Activated T-cell treated with anti-CD3 and anti-CD28 coated beads, Interleukin-2, amount 50 U/mL, for 24 hours (primary cell): ENCODE data around the gene LRMDA.

Experiments
- DNase-seq: peaks from one replicate; pipeline ENCODE4 v3.0.0-alpha.2; 2020
- H3K27ac Mint-ChIP-seq: 2 replicates; pipeline ENCODE4 v1.8.0; 2020; ENCODE audit warnings: mild to moderate bottlenecking, mixed read lengths
- H3K27me3 Mint-ChIP-seq: 2 replicates; pipeline ENCODE4 v1.8.0; 2020; ENCODE audit warnings: mixed read lengths
- H3K36me3 Mint-ChIP-seq: 2 replicates; pipeline ENCODE4 v1.8.0; 2020; ENCODE audit warnings: low read depth, mixed read lengths
- H3K4me1 Mint-ChIP-seq: 2 replicates; pipeline ENCODE4 v1.8.0; 2020; ENCODE audit warnings: low read depth, mixed read lengths
- H3K4me3 Mint-ChIP-seq: 2 replicates; pipeline ENCODE4 v1.8.0; 2020; ENCODE audit warnings: mild to moderate bottlenecking, moderate library complexity, mixed read lengths
- H3K9me3 Mint-ChIP-seq: 2 replicates; pipeline ENCODE4 v1.8.0; 2020; ENCODE audit warnings: mixed read lengths

Gene LRMDA

DNA sequence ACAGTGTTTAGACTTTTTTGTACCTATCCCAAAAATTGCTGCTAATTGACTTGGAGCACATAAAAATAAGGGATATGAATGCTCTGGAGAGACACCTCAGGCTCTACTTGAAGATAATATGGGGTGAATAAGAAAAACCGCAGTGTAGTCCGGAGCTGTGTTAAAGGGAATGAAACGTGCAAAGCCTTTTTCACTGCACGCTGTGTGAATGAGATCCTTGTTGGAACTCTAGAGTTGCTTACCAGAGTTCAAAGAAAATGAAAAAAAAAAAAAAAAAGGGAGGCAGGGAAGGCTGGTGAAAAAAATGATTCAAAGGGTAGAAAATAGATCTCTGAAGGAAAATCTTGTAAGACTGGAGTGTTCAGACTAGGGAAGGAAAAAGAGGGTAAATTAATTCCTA, 226.6 kb downstream of the LRMDA start:
- no peaks in the 10 kb centered on the region for H3K36me3 Mint-ChIP-seq
- no peak for DNase-seq
- peaks cover 20% of the 10 kb centered on the region for H3K27me3 Mint-ChIP-seq
- no peaks in the 10 kb centered on the region for H3K9me3 Mint-ChIP-seq
- H3K4me1 Mint-ChIP-seq = no peaks in the 10 kb centered on the region
- H3K27ac Mint-ChIP-seq = no peak overlapping the region
- no peak overlapping the region for H3K4me3 Mint-ChIP-seq

DNA sequence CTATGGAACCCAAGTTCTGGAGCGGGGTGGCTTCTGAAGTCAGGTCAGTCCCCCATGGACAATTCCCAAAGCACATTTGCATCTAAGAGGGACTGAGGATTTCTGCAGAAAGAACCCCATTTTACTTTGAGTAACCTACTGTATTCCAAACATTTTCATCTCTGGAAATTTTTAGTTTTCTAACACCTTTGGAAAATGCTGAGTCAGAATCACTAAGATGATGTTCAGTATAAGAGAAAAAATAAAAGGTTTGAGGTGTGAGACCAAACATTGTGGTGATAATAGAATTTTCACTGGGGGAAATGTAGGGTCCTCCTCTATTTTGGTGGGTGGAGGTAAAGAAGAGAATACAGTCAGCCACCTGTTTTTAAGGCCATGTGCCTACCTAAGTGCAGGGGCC, 227.1 kb downstream of the LRMDA start:
- no peaks in the 10 kb centered on the region for H3K36me3 Mint-ChIP-seq
- peaks cover 20% of the 10 kb centered on the region for H3K27me3 Mint-ChIP-seq
- no peaks in the 10 kb centered on the region for H3K4me1 Mint-ChIP-seq
- H3K4me3 Mint-ChIP-seq = no peak overlapping the region
- H3K27ac Mint-ChIP-seq = no peak overlapping the region
- DNase-seq = no peak
- H3K9me3 Mint-ChIP-seq = no peaks in the 10 kb centered on the region

DNA sequence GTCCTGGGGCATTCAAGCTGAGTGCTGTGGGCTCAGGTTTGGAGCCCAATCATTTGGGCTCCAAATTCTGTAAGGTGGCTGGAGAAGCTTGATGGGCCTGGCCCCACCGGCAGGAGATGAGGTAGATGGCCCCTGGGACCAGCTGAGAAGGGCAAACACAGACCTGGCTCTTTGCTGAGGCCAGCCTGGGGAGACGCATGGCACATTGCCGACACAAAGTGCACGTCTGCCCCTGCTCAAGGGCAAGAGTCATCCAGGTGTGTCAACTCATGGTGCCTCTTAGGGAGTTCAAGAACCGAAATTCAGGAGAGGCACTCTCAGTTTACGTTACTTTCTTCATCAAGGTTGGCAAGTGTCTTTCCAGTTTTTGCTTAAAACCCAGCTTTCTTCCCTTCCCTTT, 227.5 kb downstream of the LRMDA start:
- no peaks in the 10 kb centered on the region for H3K36me3 Mint-ChIP-seq
- H3K4me1 Mint-ChIP-seq = no peaks in the 10 kb centered on the region
- DNase-seq = no peak
- H3K27ac Mint-ChIP-seq = no peak overlapping the region
- no peak overlapping the region for H3K4me3 Mint-ChIP-seq
- peaks cover 18% of the 10 kb centered on the region for H3K27me3 Mint-ChIP-seq
- no peaks in the 10 kb centered on the region for H3K9me3 Mint-ChIP-seq

DNA sequence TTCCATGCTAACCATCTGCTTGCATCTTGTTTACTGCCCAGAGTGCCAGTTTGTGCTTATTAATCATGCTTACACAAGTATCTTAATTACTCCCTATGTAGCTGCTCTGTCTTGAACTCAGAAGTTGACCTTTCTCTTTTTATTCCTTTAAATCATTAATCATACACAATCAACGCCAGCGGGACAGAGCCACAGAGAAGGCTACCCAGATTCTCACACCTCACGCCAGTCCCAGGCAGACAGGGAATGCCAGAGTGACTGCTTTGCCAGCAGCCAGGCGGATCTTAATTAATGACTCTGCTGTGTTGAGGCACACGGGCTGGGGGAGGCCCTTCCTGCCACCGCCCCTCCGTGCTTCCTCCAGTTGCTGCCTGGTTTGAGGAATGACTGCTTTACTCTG, 229.4 kb downstream of the LRMDA start:
- Mint-ChIP-seq H3K27me3 (peaks cover 14% of the 10 kb centered on the region), H3K9me3 (no peaks in the 10 kb centered on the region), H3K27ac (no peak overlapping the region), H3K4me1 (no peaks in the 10 kb centered on the region), H3K36me3 (no peaks in the 10 kb centered on the region), H3K4me3 (no peak overlapping the region)
- DNase-seq = no peak

DNA sequence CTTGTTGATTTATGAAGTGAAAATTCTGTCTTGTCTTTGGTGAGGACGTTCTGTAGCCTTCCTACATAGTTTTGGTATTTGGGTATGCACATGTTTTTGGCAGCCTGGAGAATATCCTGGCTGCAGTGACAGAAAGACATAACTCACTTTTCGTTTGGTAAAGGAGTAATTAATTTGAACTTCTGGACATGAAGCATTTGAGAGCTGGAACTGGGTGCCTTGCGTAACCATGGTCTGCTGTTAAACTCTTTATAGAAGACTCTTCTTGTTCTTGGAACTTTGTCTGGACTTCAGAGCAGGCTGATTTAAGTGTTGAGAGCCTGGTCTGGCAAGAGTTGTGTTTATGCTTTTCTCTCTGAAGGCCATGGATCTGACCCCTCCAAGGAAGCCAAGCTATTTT, 231.3 kb downstream of the LRMDA start:
- Mint-ChIP-seq H3K4me1 (no peaks in the 10 kb centered on the region), H3K9me3 (no peaks in the 10 kb centered on the region), H3K4me3 (no peak overlapping the region), H3K27ac (no peak overlapping the region), H3K27me3 (peaks cover 8% of the 10 kb centered on the region), H3K36me3 (no peaks in the 10 kb centered on the region)
- DNase-seq = no peak

DNA sequence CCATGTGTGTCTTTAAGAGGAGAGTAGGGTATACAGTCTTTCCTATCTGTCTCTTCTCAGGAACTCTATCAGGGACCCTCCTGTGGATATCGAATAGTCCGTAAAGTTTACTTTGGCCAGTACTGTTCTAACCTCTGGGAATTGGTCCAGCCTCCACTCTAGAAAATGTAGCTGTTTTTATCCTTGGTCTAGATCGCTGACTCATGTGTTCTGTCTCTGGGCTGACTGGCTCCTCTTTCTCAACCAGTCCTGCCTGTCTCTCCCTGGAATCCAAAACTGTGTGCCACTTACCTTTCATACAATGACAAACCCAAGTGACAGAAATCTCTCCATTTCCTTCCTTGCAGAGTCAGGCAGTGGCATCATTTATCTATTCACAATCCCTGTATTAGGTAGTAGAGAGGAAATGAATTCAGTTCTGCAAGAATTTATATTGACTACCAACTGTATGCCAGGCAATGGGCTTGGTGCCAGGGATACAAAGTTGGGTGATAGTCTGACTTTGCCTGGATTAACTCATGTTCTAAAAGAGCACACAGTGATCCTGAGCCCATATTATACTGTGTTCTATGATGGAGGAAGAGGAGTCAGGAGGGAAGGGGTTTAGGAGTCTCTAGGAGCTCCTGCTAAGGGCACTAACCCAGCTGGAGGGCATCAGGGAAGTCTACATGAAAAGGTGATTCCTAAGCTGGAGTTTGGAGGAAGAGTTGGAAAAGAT, 232.7 kb downstream of the LRMDA start:
- peaks cover 5% of the 10 kb centered on the region for H3K27me3 Mint-ChIP-seq

DNA sequence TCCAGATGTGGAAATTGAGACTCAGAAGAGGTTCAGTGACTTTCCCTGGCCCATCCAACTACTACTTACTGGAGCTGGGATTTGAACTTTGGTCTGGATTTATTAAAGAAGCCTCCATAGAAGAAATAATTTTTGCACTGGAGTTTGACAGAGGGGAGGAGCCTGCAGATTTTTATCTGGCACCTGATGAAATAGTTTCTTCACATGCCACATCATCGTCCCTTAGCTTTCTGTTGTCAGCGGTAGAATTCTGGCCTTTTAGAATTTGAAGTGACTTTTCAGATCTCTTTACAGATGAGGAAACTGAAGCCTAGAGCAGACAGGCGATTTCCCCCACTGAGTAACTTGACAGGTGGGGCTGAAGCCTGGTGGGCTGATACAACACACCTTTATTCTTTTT, 233.5 kb downstream of the LRMDA start:
- Mint-ChIP-seq H3K27me3 (peaks cover 2% of the 10 kb centered on the region), H3K36me3 (no peaks in the 10 kb centered on the region), H3K4me1 (no peaks in the 10 kb centered on the region), H3K27ac (no peak overlapping the region), H3K4me3 (no peak overlapping the region), H3K9me3 (no peaks in the 10 kb centered on the region)
- no peak for DNase-seq

More for the DNA sequence above, 232.7 kb downstream of the LRMDA start:
- Mint-ChIP-seq H3K36me3 (no peaks in the 10 kb centered on the region), H3K27ac (no peak overlapping the region), H3K4me3 (no peak overlapping the region), H3K4me1 (no peaks in the 10 kb centered on the region), H3K9me3 (no peaks in the 10 kb centered on the region)
- no peak for DNase-seq

DNA sequence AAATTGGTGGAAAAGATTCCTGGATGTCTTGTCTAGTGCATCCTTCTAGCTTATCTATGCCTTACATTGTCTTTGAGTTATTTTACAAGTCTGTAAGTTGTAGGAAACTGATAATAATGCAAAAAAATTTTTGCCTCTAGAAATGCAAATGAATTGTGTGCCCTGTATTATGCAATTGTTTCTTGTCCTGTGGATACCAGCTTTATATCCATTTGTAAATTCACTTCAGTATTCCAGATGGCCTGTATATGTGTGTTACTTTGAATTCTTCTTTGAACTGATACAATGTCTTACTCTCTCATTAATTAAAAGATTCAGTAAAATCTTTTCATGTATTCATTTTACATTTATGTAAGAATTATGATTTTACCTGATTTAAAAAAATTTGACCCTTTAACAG, 234.3 kb downstream of the LRMDA start:
- no peak overlapping the region for H3K27ac Mint-ChIP-seq
- no peaks in the 10 kb centered on the region for H3K4me1 Mint-ChIP-seq
- no peak overlapping the region for H3K4me3 Mint-ChIP-seq
- H3K36me3 Mint-ChIP-seq = no peaks in the 10 kb centered on the region
- peaks cover 2% of the 10 kb centered on the region for H3K27me3 Mint-ChIP-seq
- H3K9me3 Mint-ChIP-seq = no peaks in the 10 kb centered on the region
- no peak for DNase-seq

DNA sequence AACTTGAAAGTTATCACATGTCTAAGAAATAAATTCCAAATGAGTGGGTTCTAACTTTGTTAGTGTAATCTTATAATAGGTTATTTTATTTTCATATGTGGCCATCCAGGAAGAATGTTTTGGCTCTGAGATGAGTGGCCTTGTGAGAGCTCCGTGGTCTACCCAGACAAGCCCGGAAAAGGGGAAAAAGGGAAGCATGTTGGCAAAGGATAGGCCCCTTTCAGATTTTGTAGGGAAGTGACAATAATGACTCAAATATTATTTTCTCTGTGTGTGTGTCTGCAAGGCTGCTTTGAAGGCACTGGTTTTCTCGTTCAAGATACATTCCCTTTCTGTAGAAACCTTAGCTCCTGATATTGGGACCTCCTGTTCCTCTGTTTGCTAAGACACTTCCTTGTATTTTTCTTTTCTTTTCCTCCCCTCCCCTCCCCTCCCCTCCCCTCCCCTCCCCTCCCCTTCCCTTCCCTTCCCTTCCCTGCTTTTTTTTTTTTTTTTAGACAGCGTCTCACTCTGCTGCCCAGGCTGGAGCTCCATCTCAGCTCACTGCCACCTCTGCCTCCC, 240.8 kb downstream of the LRMDA start:
- peaks cover 13% of the 10 kb centered on the region for H3K27me3 Mint-ChIP-seq
- no peaks in the 10 kb centered on the region for H3K4me1 Mint-ChIP-seq
- DNase-seq = no peak
- no peak overlapping the region for H3K4me3 Mint-ChIP-seq
- no peaks in the 10 kb centered on the region for H3K9me3 Mint-ChIP-seq
- H3K36me3 Mint-ChIP-seq = no peaks in the 10 kb centered on the region
- H3K27ac Mint-ChIP-seq = no peak overlapping the region

DNA sequence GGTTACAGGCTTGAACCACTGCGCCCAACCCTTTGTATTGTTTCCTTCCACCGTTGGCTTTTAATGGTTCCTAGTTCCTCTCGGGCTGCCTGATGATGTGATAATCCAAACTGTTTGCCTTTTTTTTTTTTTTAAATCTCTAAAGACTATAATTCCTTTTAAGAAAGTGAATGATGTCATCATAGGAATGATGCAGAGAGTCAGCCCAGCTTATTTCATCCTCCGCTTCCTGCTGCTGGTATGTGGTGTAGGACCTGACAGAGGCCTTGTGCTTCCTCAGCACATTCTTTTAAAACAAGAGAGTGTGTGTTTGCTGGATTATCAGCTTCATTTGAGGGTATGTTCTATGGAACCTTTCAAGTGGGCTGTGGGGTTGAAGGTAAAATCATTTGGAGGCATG, 241.4 kb downstream of the LRMDA start:
- Mint-ChIP-seq H3K4me1 (no peaks in the 10 kb centered on the region), H3K27me3 (peaks cover 13% of the 10 kb centered on the region), H3K27ac (no peak overlapping the region), H3K9me3 (no peaks in the 10 kb centered on the region), H3K4me3 (no peak overlapping the region), H3K36me3 (no peaks in the 10 kb centered on the region)
- DNase-seq = no peak

DNA sequence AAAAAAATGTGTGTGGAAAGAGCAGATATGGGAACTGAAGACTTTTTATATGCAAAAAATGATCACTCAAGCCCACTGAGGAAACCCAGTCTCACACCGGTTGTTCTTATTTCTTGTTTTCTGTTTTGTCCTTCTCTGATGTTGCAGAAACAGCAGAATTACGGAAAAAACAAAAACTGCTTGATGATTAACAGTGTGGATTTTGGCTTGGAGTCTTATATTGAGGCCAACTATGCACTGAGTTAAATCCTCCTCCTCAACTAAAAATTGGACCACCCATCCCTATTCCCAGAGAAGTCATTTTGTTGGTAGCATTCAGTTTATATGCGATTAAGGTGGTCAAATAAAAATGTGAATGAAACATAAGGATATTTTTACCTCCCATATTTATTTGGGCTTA, 246.1 kb downstream of the LRMDA start:
- H3K9me3 Mint-ChIP-seq = no peaks in the 10 kb centered on the region
- H3K36me3 Mint-ChIP-seq = no peaks in the 10 kb centered on the region
- no peak for DNase-seq
- H3K27ac Mint-ChIP-seq = no peak overlapping the region
- peaks cover 15% of the 10 kb centered on the region for H3K27me3 Mint-ChIP-seq
- no peak overlapping the region for H3K4me3 Mint-ChIP-seq
- H3K4me1 Mint-ChIP-seq = no peaks in the 10 kb centered on the region

DNA sequence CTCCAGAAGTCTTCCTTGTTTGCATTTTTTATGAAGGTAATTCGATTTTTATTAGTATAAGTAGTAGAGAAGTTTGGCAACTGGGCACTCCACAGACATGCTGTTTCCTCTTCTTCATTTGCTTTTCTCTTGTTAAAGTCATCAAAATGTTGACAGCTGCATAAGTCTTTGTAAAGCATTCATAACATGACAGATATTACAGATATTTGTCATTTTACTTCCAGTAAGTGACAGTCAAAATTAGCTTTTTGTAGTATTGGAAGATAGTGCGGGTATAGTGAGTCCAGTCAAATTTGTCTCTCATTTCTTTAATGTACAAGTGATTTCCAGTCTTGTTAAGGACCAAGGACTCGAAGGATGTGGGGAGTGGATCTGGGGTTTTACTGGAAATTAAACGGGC, 247.1 kb downstream of the LRMDA start:
- no peaks in the 10 kb centered on the region for H3K9me3 Mint-ChIP-seq
- no peak overlapping the region for H3K27ac Mint-ChIP-seq
- DNase-seq = no peak
- no peaks in the 10 kb centered on the region for H3K36me3 Mint-ChIP-seq
- H3K4me3 Mint-ChIP-seq = no peak overlapping the region
- H3K27me3 Mint-ChIP-seq = peaks cover 10% of the 10 kb centered on the region
- H3K4me1 Mint-ChIP-seq = no peaks in the 10 kb centered on the region

DNA sequence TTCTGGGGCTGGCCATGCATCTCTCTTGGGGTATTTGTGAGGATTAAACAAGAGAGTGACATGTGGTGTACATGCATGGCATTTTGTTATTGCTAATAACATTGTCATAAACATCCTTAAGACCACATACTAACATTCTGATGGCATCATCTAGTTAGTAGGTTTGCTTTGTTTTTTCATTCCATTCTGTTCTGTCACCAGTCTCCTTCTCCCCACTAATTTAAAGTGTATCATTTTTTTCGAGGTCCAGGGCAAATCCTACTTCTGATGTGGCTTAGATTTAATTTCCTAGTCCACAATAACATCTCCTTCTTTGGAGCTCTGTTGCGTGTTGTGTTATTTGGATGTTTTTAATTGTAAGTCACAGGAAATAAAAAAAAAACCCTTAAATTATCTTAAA, 248.1 kb downstream of the LRMDA start:
- Mint-ChIP-seq H3K9me3 (no peaks in the 10 kb centered on the region), H3K27me3 (peaks cover 10% of the 10 kb centered on the region), H3K27ac (no peak overlapping the region), H3K4me1 (no peaks in the 10 kb centered on the region), H3K4me3 (no peak overlapping the region), H3K36me3 (no peaks in the 10 kb centered on the region)
- no peak for DNase-seq

DNA sequence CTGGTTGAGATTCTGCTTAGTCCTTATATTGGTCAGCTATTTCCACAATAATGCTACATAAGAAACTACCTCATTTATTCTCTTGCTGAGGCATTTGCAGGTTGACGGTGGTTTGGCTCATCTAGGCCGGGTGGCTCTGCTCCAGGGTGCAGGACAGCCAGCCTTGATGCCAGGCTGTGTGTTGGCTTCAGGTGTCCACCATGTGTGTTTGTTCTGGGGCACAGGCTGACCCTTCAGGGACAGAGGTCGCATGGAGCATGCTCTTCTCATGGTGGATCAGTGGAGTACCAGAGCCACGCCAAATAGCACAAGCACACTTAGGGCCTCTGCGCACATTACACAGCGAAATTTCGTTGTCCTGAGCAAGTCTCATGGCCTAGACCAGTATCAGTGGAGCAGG, 249.9 kb downstream of the LRMDA start:
- peaks cover 11% of the 10 kb centered on the region for H3K27me3 Mint-ChIP-seq
- H3K4me1 Mint-ChIP-seq = no peaks in the 10 kb centered on the region
- DNase-seq = no peak
- H3K9me3 Mint-ChIP-seq = no peaks in the 10 kb centered on the region
- H3K4me3 Mint-ChIP-seq = no peak overlapping the region
- H3K36me3 Mint-ChIP-seq = no peaks in the 10 kb centered on the region
- H3K27ac Mint-ChIP-seq = no peak overlapping the region

DNA sequence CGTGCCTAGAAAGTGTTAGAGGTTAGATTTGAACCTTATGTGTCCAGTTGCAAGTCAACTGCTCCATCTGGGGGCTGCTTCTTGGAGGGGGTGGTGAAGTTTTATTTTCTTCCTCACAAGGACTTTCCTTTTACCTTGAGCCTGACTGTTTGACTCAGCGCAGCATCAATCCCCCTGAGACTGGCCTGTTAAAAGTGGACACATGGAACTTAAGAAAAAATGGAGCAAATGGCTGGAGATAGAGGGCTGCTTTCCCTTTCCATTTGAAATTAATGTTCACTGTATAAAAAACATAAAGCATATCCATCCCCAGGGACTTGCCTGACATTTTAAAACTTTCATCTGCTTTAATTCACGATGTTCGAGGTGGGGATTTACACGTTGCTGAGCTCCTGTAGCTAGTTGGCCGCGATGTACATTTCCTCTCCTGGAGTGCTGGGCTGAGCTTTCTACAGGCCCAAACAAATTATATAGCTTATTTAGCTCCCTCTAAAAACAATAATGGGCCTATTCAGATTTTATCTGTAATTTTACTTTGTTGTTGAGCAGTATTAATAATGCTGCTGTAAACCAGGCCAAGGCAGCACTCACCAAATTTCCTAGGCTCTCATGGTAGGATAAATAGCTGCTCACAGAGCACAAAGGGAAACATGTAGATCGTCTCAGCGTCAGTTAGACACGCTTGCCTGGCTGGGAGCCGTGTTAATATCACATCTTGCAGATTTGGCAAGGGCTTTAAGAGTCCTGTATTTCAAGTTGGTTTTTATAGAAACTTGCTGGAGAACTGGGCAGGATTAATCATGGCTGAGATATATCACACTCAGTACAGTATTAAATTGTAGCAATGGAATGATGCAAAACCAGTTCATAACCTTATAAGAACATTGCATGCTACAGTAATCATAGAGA, 251.5 kb downstream of the LRMDA start:
- no peak for DNase-seq
- no peaks in the 10 kb centered on the region for H3K9me3 Mint-ChIP-seq
- no peaks in the 10 kb centered on the region for H3K4me1 Mint-ChIP-seq
- H3K27ac Mint-ChIP-seq = no peak overlapping the region
- peaks cover 13% of the 10 kb centered on the region for H3K27me3 Mint-ChIP-seq
- no peak overlapping the region for H3K4me3 Mint-ChIP-seq
- no peaks in the 10 kb centered on the region for H3K36me3 Mint-ChIP-seq
